Astrocyte of the spinal cord (primary cell): ENCODE results near the gene SLC1A7.

Source experiments
- DNase-seq: peaks from one replicate; pipeline ENCODE4 v3.0.0; 2011; ENCODE audit warnings: low read depth, low spot score
- H3K4me3 ChIP-seq: 2 replicates; pipeline ENCODE4 v1.5.1; 2011; ENCODE audit warnings: low read depth, mild to moderate bottlenecking, low read length, moderate library complexity
- in situ Hi-C: cut with HindIII; loops from 2 replicates; pipeline ENCODE4 v1.10.0; 2017; ENCODE audit warnings: low sequenced_read_pairs
- TF ChIP-seq, protein P1 (sequence below): IDR thresholded peaks from 2 replicates; pipeline ENCODE4 v1.5.1; 2012; ENCODE audit warnings: low read depth, mild to moderate bottlenecking, low read length, inconsistent platforms

Gene SLC1A7

DNA sequence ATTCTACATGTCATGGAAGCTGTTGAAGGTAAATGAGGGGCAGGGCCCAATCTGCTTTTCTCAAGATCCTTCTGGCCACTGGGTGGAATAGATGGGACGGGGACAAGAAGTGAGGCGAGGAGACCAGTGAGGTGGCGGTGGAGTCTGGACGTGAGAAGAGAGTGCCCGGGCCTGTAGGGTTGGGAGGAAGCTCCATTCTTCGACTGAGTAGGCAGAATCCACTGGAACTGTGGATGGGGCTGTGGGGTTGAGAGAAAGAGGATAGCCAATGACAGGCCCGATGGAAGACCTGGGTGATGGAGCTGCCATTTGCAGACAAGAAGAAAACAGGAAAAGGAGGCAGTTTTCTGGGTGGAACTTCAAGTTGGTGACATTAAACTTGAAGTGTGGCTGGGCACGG lies 10.3 kb downstream of the SLC1A7 start:
- TF ChIP-seq, protein P1, sequence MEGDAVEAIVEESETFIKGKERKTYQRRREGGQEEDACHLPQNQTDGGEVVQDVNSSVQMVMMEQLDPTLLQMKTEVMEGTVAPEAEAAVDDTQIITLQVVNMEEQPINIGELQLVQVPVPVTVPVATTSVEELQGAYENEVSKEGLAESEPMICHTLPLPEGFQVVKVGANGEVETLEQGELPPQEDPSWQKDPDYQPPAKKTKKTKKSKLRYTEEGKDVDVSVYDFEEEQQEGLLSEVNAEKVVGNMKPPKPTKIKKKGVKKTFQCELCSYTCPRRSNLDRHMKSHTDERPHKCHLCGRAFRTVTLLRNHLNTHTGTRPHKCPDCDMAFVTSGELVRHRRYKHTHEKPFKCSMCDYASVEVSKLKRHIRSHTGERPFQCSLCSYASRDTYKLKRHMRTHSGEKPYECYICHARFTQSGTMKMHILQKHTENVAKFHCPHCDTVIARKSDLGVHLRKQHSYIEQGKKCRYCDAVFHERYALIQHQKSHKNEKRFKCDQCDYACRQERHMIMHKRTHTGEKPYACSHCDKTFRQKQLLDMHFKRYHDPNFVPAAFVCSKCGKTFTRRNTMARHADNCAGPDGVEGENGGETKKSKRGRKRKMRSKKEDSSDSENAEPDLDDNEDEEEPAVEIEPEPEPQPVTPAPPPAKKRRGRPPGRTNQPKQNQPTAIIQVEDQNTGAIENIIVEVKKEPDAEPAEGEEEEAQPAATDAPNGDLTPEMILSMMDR, result no peak
- in situ Hi-C loops, result no loop called here
- no peak for DNase-seq
- H3K4me3 ChIP-seq, result no peak overlapping the region

DNA sequence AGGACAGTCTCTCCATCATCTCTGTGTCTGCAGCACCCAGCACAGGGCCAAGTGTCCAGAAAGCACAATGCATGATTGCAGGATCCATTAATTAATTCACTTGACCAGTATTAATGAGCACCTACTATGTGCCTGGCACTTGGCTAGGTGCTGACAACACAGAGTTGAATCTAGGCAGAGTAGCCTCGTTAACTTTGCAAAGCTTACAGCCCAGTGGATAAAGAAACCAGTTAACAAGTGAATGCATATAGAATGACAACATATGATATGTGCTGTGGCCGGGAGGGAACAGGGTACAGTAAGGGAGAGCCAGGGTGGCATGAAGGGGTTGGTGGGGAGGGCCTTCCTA lies 10.9 kb downstream of the SLC1A7 start:
- in situ Hi-C loops, result no loop called here
- DNase-seq, result no peak
- TF ChIP-seq, protein P1, result no peak
- H3K4me3 ChIP-seq, result no peak overlapping the region

DNA sequence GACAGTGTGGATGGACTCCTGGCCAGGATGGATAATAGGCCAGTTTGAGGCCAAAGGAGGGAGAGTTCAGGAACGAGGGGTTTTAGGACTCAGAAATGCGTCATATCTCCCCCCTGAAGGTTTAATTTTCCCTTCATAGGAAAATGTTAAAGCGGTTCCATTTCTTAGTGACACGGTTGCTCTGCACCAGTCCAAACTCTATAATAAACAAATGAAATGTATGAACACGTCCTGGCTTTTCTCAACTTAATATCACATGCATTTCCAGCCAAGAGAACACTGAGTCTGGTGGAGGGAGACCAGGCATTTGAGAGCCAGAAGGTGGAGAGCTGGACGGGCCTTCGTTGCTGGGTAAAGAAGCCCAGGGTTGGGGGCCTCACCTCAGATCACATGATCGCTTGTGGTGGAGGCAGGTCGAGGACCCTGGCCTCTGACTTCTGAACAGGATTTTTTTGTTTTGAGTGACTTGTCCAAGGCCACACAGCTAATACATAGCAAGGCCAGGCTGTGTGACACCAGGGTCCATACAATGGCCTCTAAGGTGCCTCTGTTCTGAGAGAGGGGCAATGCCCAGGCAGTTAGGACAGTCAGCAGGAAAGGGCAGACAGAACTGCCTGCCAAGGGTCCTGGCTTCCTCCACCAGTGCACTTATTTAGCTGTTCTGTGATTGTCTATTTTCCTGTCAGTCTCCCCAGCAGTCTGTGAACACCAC lies 11.4 kb downstream of the SLC1A7 start:
- in situ Hi-C loops, result no loop called here
- TF ChIP-seq, protein P1, result no peak
- no peak overlapping the region for H3K4me3 ChIP-seq
- DNase-seq, result no peak

DNA sequence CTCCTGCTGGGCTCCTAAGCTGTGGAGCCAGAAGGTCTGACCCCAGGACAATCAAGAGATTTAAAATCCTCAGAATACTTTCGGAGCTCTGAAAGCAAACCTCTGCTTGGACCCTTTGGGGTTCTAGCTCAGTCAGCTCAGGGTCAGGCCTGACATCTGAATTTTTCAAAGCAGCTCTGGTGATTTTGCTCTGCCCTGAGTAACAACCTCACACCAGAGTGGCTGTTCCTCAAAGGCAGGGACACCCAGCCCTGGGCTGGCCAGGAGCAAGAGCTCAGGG lies 11.9 kb downstream of the SLC1A7 start:
- DNase-seq, result no peak
- TF ChIP-seq, protein P1, result no peak
- in situ Hi-C loops, result no loop called here

DNA sequence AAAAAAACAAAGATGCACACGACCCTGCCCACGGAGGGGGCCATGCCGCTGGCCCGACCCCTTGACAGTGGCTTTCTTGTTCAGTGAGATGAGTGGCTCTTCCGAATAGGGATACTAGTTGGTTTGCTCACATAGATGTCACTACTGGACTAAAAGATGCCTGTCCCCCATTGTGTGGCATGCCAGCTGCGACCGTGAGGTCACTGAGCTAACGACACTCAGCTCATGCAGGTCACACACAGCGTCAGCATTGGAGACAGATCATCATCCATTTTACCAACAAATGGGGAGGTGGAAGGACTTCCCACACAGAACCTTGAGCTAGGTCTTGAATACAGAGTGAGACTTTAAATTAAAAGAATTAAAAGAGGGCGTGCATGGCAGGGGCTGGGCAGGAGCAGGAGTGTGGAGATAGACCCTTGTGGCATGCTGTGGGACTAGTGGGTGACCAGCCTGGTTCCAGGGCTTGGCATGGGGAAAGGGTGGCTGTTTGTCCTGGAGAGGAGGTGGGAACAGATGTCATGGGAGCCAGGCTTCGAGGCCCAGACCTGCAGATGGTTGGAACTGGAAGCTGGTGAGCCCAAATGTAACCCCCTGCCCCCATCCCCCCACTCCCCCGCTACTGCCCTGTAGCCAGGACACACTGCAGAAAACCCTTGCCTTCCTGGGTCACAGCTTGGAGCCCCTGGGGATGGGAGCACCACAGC lies 12.4 kb downstream of the SLC1A7 start:
- TF ChIP-seq, protein P1, result no peak
- DNase-seq, result no peak
- in situ Hi-C loops, result no loop called here
- no peak overlapping the region for H3K4me3 ChIP-seq

More for the DNA sequence above, 11.9 kb downstream of the SLC1A7 start:
- H3K4me3 ChIP-seq, result no peak overlapping the region

DNA sequence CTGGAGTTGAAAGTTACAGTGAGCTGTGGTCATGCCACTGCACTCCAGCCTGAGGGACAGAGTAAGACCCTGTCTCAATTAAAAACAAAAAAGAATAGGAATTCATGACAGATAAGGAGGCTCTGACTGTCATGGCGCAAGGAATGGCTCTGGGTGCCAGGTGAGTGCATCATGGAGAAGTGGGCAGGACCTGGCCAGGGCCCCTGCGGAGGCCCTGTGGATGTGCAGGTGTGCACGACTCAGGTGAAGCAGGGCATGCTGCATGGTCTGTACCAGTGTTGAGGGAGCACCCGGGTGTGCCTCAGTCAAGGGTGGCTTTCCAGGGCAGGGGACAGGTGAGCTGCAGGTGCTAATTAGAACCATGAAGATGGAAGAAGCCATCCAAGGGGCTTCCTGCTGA lies 14.0 kb downstream of the SLC1A7 start:
- TF ChIP-seq, protein P1, result no peak
- DNase-seq, result no peak
- in situ Hi-C loops, result no loop called here
- H3K4me3 ChIP-seq, result no peak overlapping the region
